ENCODE measurements around the gene RPL35. TPM values are rescaled to one million over a fixed set of nuclear protein-coding genes. Genes with fewer than 3 reads are reported as not detected.

RPL35 gene
- total and polyA plus RNA-seq, 10 of the 15 experiments (the other 5 are each of a cell fraction or from before 2014, with no cell fraction given), result 2,572 to 6,300 (median 3,864) TPM

GRCh38 chr9:124855944-124856765 lies 5.6 kb downstream of the RPL35 start:
- H3K79me2 ChIP-seq (ENCODE audit: control insufficient read depth, insufficient read depth, low read length), result peaks cover 33% of the 10 kb centered on the region
- no TSS peak for BruUV-seq (replicated peaks)
- in situ Hi-C loops (cut with MboI) (loop anchor here (5.0 to 25.0 kb wide), 2 partner anchors 239 to 1944 kb away; partner anchors contain the start of genes RC3H2 and ZBTB6), intact Hi-C loops (cut with micrococcal nuclease; ENCODE audit: unreplicated experiment) (no loop called here)
- ChIA-PET SMC1A (ENCODE audit: uncharacterized antibody, unreplicated experiment) (interaction anchor here (0.6 to 12.1 kb wide), 4 partner anchors 16 to 83 kb away, joined by 3 to 233 read pairs (median 4); partner anchors contain the start of genes NR6A1 and OLFML2A), POLR2A (interaction anchor here (0.9 to 1.4 kb wide), 2 partner anchors 77 to 83 kb away, joined by 3 to 4 read pairs; no protein-coding TSS in a partner anchor), CTCF (interaction anchor here (0.9 to 26.5 kb wide), 6 partner anchors 16 to 515 kb away, joined by 3 to 575 read pairs (median 18); partner anchors contain the start of genes NR6A1 and OLFML2A), RAD21 (ENCODE audit: unreplicated experiment) (interaction anchor here (4.0 to 9.5 kb wide), 2 partner anchors 77 to 83 kb away, joined by 12 to 180 read pairs; partner anchors contain the start of gene NR6A1)
- H4K20me1 ChIP-seq (ENCODE audit: control insufficient read depth, insufficient read depth), result peaks cover 18% of the 10 kb centered on the region
- H3K4me1 ChIP-seq (ENCODE audit: control insufficient read depth, insufficient read depth, low read length), result peaks cover 13% of the 10 kb centered on the region
- no peak overlapping the region for H3K4me2 ChIP-seq (ENCODE audit: control insufficient read depth, insufficient read depth)
- no peak overlapping the region for H3K27ac ChIP-seq (ENCODE audit: control insufficient read depth, insufficient read depth)
- H3K9me3 ChIP-seq (replicated peaks; ENCODE audit: control insufficient read depth, insufficient read depth, low read length), result no peaks in the 10 kb centered on the region
- ATAC-seq (peak; percentile 34), FAIRE-seq (no peak), DNase-seq (ENCODE audit: low read depth, low spot score) (no peak)
- H3K27me3 ChIP-seq (replicated peaks in 1 of 2; ENCODE audit: control insufficient read depth in 2 of 2, insufficient read depth in 2 of 2, low read length in 1 of 2), result no peaks in the 10 kb centered on the region
- H3K4me3 ChIP-seq, result no peak overlapping the region
- WGBS (ENCODE audit: insufficient coverage, insufficient replicate concordance, low lambda C conversion rate, missing lambda C conversion rate), result 59% methylated on average over 16 of the region's 16 CpGs
- H2AFZ ChIP-seq (ENCODE audit: control insufficient read depth, low read depth, low read length), result no peak overlapping the region
- no peak overlapping the region for H3K9ac ChIP-seq (ENCODE audit: control insufficient read depth, insufficient read depth, low read length)
- peaks cover 28 to 31% of the 10 kb centered on the region in 2 experiments; a peak in 3 of 4 replicates for H3K36me3 ChIP-seq (ENCODE audit: control insufficient read depth in 2 of 2, insufficient read depth in 2 of 2, low read length in 1 of 2)
- TF ChIP-seq BCL3 (IDR thresholded peaks at IDR 0.05; ENCODE audit: borderline replicate concordance, insufficient read depth, low read depth, low read length, poor library complexity, severe bottlenecking), result peak; percentile 46
- no peak for TF ChIP-seq MEF2A (IDR thresholded peaks at IDR 0.05; ENCODE audit: insufficient read depth, low read depth, low read length)
- no peak for TF ChIP-seq CBX5 (IDR thresholded peaks at IDR 0.05; ENCODE audit: low read depth)
- TF ChIP-seq ZNF687 (IDR thresholded peaks at IDR 0.05), result no peak
- TF ChIP-seq DPF2 (IDR thresholded peaks at IDR 0.05), result no peak
- no peak for TF ChIP-seq ZSCAN29 (IDR thresholded peaks at IDR 0.05)
- TF ChIP-seq NR2C1 (IDR thresholded peaks at IDR 0.05), result no peak
- peak; percentile 25; the same call in 1 of the 2 replicates for TF ChIP-seq POLR2AphosphoS2 (IDR thresholded peaks at IDR 0.05; ENCODE audit: low read depth, low read length)
- no peak for TF ChIP-seq RB1 (IDR thresholded peaks at IDR 0.05; ENCODE audit: borderline replicate concordance)
- peak; percentile 25 to 34 (median 33); a peak in 4 of 6 replicates for TF ChIP-seq CTCF (IDR thresholded peaks at IDR 0.05 in 2 of 3, conservative IDR thresholded peaks at IDR 0.05 in 1 of 3; ENCODE audit: control insufficient read depth in 2 of 3, extremely low read depth in 1 of 3, insufficient read depth in 1 of 3, low read depth in 3 of 3, low read length in 3 of 3)
- no peak for TF ChIP-seq BRCA1 (IDR thresholded peaks at IDR 0.05; ENCODE audit: low read depth, low read length)
- TF ChIP-seq MLLT1 (IDR thresholded peaks at IDR 0.05), result no peak

All from GM12878 (cell line).